PFSK-1 (cell line): ENCODE data around the gene MKRN1.

Experiments
- FOXP2 ChIP-seq: optimal IDR thresholded peaks from 2 replicates; pipeline ENCODE3; 2011; ENCODE audit warnings: borderline replicate concordance, control low read depth, inconsistent platforms; ENCODE audit not compliant: insufficient read depth; ENCODE audit errors: extremely low read length, extremely low read depth
- POLR2AphosphoS5 ChIP-seq: IDR thresholded peaks from 2 replicates; pipeline ENCODE4 v1.6.1; 2012; ENCODE audit warnings: low read depth, mild to moderate bottlenecking, control low read depth, low read length, moderate library complexity
- REST ChIP-seq, 2 experiments: IDR thresholded peaks; 2 replicates each; pipeline versions ENCODE4 v1.6.1 to v1.8.0; 2011 to 2012; ENCODE audit warnings: low read depth in 2 of 2, low read length in 2 of 2, control low read depth in 1 of 2, inconsistent platforms in 1 of 2, mild to moderate bottlenecking in 1 of 2, moderate library complexity in 1 of 2; ENCODE audit not compliant: insufficient read depth in 1 of 2
- SIN3A ChIP-seq: IDR thresholded peaks from 2 replicates; pipeline ENCODE4 v1.6.1; 2012; ENCODE audit warnings: mild to moderate bottlenecking, low read length, moderate library complexity, borderline replicate concordance; ENCODE audit not compliant: insufficient read depth
- TAF1 ChIP-seq: IDR thresholded peaks from 2 replicates; pipeline ENCODE4 v1.6.1; 2012; ENCODE audit warnings: low read length, control low read depth, borderline replicate concordance; ENCODE audit not compliant: insufficient read depth

MKRN1 gene

GRCh38 chr7:140519007-140519399 is 39.7 kb upstream of the MKRN1 start:
- TF ChIP-seq POLR2AphosphoS5 (no peak), SIN3A (no peak), TAF1 (no peak), REST (IDR thresholded peaks at IDR 0.05; ENCODE audit: insufficient read depth in 1 of 2, low read depth in 2 of 2, low read length in 2 of 2) (no peak), FOXP2 (no peak)

- no peak for TF ChIP-seq SIN3A
- no peak for TF ChIP-seq REST (IDR thresholded peaks at IDR 0.05; ENCODE audit: insufficient read depth in 1 of 2, low read depth in 2 of 2, low read length in 2 of 2)
- TF ChIP-seq FOXP2: no peak
- no peak for TF ChIP-seq TAF1
- TF ChIP-seq POLR2AphosphoS5: no peak
Measured at GRCh38 chr7:140518370-140519006, 39.2 kb upstream of the MKRN1 start.

GRCh38 chr7:140517546-140518369 is 38.5 kb upstream of the MKRN1 start:
- TF ChIP-seq REST (IDR thresholded peaks at IDR 0.05; ENCODE audit: insufficient read depth in 1 of 2, low read depth in 2 of 2, low read length in 2 of 2) (peak in 1 of 2 experiments; percentile 76; a peak in 3 of 4 replicates), POLR2AphosphoS5 (no peak), FOXP2 (peak; percentile 38)

GRCh38 chr7:140512317-140513000 is 33.2 kb upstream of the MKRN1 start:
- TF ChIP-seq POLR2AphosphoS5: no peak
- TF ChIP-seq TAF1: no peak
- TF ChIP-seq FOXP2: no peak
- no peak for TF ChIP-seq REST (IDR thresholded peaks at IDR 0.05; ENCODE audit: insufficient read depth in 1 of 2, low read depth in 2 of 2, low read length in 2 of 2)
- no peak for TF ChIP-seq SIN3A
